OCI-LY3 (cell line): Measurements from ENCODE around the gene LMAN2.

Experiments used
- H2AFZ ChIP-seq: fragments of 200-600, 300-600 bp; shearing (Covaris generic); 2 replicates; pipeline ENCODE4 v1.6.0; 2014; ENCODE audit warnings: antibody characterized with exemption, low read depth, low read length
- H3K27ac ChIP-seq: fragments of 200-600, 300-600 bp; sonication (generic); 2 replicates; pipeline ENCODE4 v1.5.1; 2014; ENCODE audit warnings: mild to moderate bottlenecking, low read length, moderate library complexity, mixed read lengths
- H3K27me3 ChIP-seq: fragments of 200-600, 300-600 bp; sonication (generic); 2 replicates; pipeline ENCODE4 v1.6.1; 2014; ENCODE audit warnings: low read depth, low read length, mixed read lengths
- H3K36me3 ChIP-seq: fragments of 200-600, 300-600 bp; sonication (generic); replicated peaks from 2 replicates; pipeline ENCODE3; 2014; ENCODE audit warnings: low read depth, low read length, mixed read lengths
- H3K4me1 ChIP-seq: fragments of 300-600, 200-600 bp; sonication (generic); 2 replicates; pipeline ENCODE4 v1.6.1; 2014; ENCODE audit warnings: low read length, mixed read lengths
- H3K4me2 ChIP-seq: fragments of 200-600, 300-600 bp; sonication (generic); 2 replicates; pipeline ENCODE4 v1.6.1; 2014; ENCODE audit warnings: low read length, mixed read lengths
- H3K4me3 ChIP-seq: fragments of 300-600, 200-600 bp; sonication (generic); 2 replicates; pipeline ENCODE4 v1.5.1; 2014; ENCODE audit warnings: antibody characterized with exemption, mild to moderate bottlenecking, low read length, moderate library complexity
- H3K79me2 ChIP-seq: fragments of 300-600, 200-600 bp; shearing (Covaris generic); 2 replicates; pipeline ENCODE4 v1.6.1; 2014; ENCODE audit warnings: mild to moderate bottlenecking, low read length, mixed read lengths
- H3K9ac ChIP-seq: fragments of 300-600, 200-600 bp; shearing (Covaris generic); 2 replicates; pipeline ENCODE4 v1.6.0; 2014; ENCODE audit warnings: mild to moderate bottlenecking, low read length, moderate library complexity
- H3K9me3 ChIP-seq: fragments of 200-600, 300-600 bp; shearing (Covaris generic); 2 replicates; pipeline ENCODE4 v1.6.1; 2014; ENCODE audit warnings: low read length, mixed read lengths; ENCODE audit not compliant: insufficient read depth
- H4K20me1 ChIP-seq: fragments of 200-600, 300-600 bp; sonication (generic); 2 replicates; pipeline ENCODE4 v1.6.1; 2016; ENCODE audit warnings: low read length, mixed read lengths; ENCODE audit not compliant: insufficient read depth
- CTCF ChIP-seq: fragments of 200-600, 300-600 bp; sonication (generic); IDR thresholded peaks from 2 replicates; pipeline ENCODE4 v1.5.1; 2014; ENCODE audit warnings: antibody characterized with exemption, low read length, low read depth
- EZH2phosphoT487 ChIP-seq: fragments of 200-600 bp; shearing (Covaris generic); IDR thresholded peaks from 2 replicates; pipeline ENCODE4 v1.6.1; 2018; ENCODE audit warnings: antibody characterized with exemption, mixed run types, low read depth

LMAN2 gene

DNA sequence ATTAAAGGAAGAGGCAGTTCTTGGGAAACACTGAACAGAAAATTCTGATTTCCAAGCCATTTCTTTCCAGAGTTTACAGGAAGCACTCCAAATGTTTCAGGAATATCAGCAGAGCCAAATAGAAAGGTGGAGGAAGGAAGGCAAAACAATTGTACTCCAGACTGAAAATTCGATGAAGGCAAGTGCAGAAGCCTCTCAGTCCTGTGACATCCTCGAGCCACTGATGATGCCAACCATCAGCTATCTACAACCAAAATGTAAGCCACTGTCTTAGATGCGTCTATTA is 2.2 kb downstream of the LMAN2 start:
- Histone ChIP-seq H4K20me1 (0 out of 2 replicates have a peak, but pooled peaks cover 6% of the 10 kb centered on the region), H3K9ac (no peak overlapping the region), H3K79me2 (peaks cover 59% of the 10 kb centered on the region), H3K36me3 (peaks cover 6% of the 10 kb centered on the region), H3K27me3 (no peaks in the 10 kb centered on the region), H3K4me2 (no peak overlapping the region), H2AFZ (no peak overlapping the region), H3K4me1 (peaks cover 20% of the 10 kb centered on the region), H3K4me3 (no peak overlapping the region), H3K27ac (no peak overlapping the region), H3K9me3 (no peaks in the 10 kb centered on the region)
- no peak for TF ChIP-seq CTCF
- no peak for TF ChIP-seq EZH2phosphoT487

GRCh38 chr5:177347699-177348098 is 3.8 kb downstream of the LMAN2 start:
- TF ChIP-seq CTCF (no peak), EZH2phosphoT487 (no peak)
- no peak overlapping the region for H3K27ac ChIP-seq

GRCh38 chr5:177346820-177347219 is 4.6 kb downstream of the LMAN2 start:
- Histone ChIP-seq H3K4me1 (peaks cover 16% of the 10 kb centered on the region), H3K79me2 (peaks cover 67% of the 10 kb centered on the region), H2AFZ (no peak overlapping the region), H3K27ac (no peak overlapping the region), H3K9me3 (no peaks in the 10 kb centered on the region), H3K4me2 (no peak overlapping the region), H3K4me3 (no peak overlapping the region), H3K27me3 (no peaks in the 10 kb centered on the region), H3K9ac (no peak overlapping the region), H4K20me1 (peaks cover 10% of the 10 kb centered on the region; the same call in 1 of the 2 replicates), H3K36me3 (peaks cover 11% of the 10 kb centered on the region)
- no peak for TF ChIP-seq EZH2phosphoT487
- no peak for TF ChIP-seq CTCF

More at GRCh38 chr5:177347699-177348098, 3.8 kb downstream of the LMAN2 start:
- no peaks in the 10 kb centered on the region for H3K9me3 ChIP-seq
- H3K79me2 ChIP-seq: peaks cover 67% of the 10 kb centered on the region
- H4K20me1 ChIP-seq: peaks cover 10% of the 10 kb centered on the region; the same call in 1 of the 2 replicates
- peaks cover 20% of the 10 kb centered on the region for H3K4me1 ChIP-seq
- H3K9ac ChIP-seq: no peak overlapping the region
- no peak overlapping the region for H3K4me3 ChIP-seq
- H3K4me2 ChIP-seq: no peak overlapping the region
- no peak overlapping the region for H2AFZ ChIP-seq
- H3K27me3 ChIP-seq: no peaks in the 10 kb centered on the region
- peaks cover 10% of the 10 kb centered on the region for H3K36me3 ChIP-seq

DNA sequence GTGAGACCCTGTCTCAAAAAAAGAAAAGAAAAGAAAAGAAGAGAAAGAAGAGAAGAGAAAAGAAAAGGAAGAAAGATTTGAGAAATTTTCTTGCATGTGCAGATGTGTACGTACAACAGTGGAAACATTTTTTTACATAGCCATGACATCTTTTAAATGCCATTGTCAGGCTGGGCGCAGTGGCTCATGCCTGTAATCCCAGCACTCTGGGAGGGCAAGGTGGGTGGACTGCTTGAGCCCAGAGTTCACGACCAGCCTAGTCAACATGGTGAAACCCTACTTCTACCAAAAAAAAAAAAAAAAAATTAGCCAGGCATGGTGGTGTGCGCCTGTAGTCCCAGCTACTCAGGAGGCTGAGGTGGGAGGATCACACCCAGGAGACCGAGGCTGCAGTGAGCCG is 6.6 kb downstream of the LMAN2 start:
- Histone ChIP-seq H3K4me2 (no peak overlapping the region), H3K9ac (no peak overlapping the region), H3K4me1 (peaks cover 7% of the 10 kb centered on the region), H3K79me2 (peaks cover 51% of the 10 kb centered on the region), H3K4me3 (no peak overlapping the region), H3K9me3 (no peaks in the 10 kb centered on the region), H2AFZ (no peak overlapping the region), H3K36me3 (peaks cover 23% of the 10 kb centered on the region), H3K27me3 (no peaks in the 10 kb centered on the region), H3K27ac (no peak overlapping the region), H4K20me1 (peaks cover 10% of the 10 kb centered on the region; the same call in 1 of the 2 replicates)
- TF ChIP-seq EZH2phosphoT487: no peak
- TF ChIP-seq CTCF: no peak
